ENCODE measurements around the gene KDM4C.
"Not testable (repeated sequence)": the region's sequence is repeated elsewhere in the genome, so short reads cannot be mapped to it uniquely, and the experiment has no call there.

KDM4C gene

GRCh38 chr9:6757132-6757455 is 679 bp upstream of the KDM4C start:
- peak overlapping the region; percentile 98 for H3K4me3 Mint-ChIP-seq
- H3K27me3 Mint-ChIP-seq: no peaks in the 10 kb centered on the region
- peak overlapping the region; percentile 99 for H3K27ac Mint-ChIP-seq
- H3K4me1 Mint-ChIP-seq (ENCODE audit: low read depth): peaks cover 23% of the 10 kb centered on the region
- H3K9me3 Mint-ChIP-seq (ENCODE audit: low read depth): no peaks in the 10 kb centered on the region
- no peaks in the 10 kb centered on the region for H3K36me3 Mint-ChIP-seq

GRCh38 chr9:6758248-6758497 is 400 bp downstream of the KDM4C start:
- Mint-ChIP-seq H3K4me3 (peak overlapping the region; percentile 98), H3K27me3 (no peaks in the 10 kb centered on the region), H3K9me3 (ENCODE audit: low read depth) (no peaks in the 10 kb centered on the region), H3K27ac (no peak overlapping the region), H3K4me1 (ENCODE audit: low read depth) (peaks cover 25% of the 10 kb centered on the region), H3K36me3 (peaks cover 2% of the 10 kb centered on the region)

- peak overlapping the region; percentile 98 for H3K4me3 Mint-ChIP-seq
- H3K4me1 Mint-ChIP-seq (ENCODE audit: low read depth): peaks cover 30% of the 10 kb centered on the region
- peaks cover 2% of the 10 kb centered on the region for H3K36me3 Mint-ChIP-seq
- H3K27ac Mint-ChIP-seq: peak overlapping the region; percentile 91
- no peaks in the 10 kb centered on the region for H3K27me3 Mint-ChIP-seq
- H3K9me3 Mint-ChIP-seq (ENCODE audit: low read depth): no peaks in the 10 kb centered on the region
Observed at GRCh38 chr9:6758498-6759184, 868 bp downstream of the KDM4C start.

GRCh38 chr9:6759185-6759977 is 1.6 kb downstream of the KDM4C start:
- Mint-ChIP-seq H3K9me3 (ENCODE audit: low read depth) (no peaks in the 10 kb centered on the region), H3K27me3 (no peaks in the 10 kb centered on the region), H3K27ac (peak overlapping the region; percentile 91), H3K36me3 (peaks cover 2% of the 10 kb centered on the region), H3K4me3 (peak overlapping the region; percentile 98), H3K4me1 (ENCODE audit: low read depth) (peaks cover 38% of the 10 kb centered on the region)

- Mint-ChIP-seq H3K9me3 (ENCODE audit: low read depth) (no peaks in the 10 kb centered on the region), H3K27me3 (no peaks in the 10 kb centered on the region), H3K4me1 (ENCODE audit: low read depth) (peaks cover 52% of the 10 kb centered on the region), H3K36me3 (peaks cover 2% of the 10 kb centered on the region), H3K4me3 (no peak overlapping the region), H3K27ac (no peak overlapping the region)
Observed at GRCh38 chr9:6761306-6761705, 3.5 kb downstream of the KDM4C start.

- Mint-ChIP-seq H3K36me3 (peaks cover 4% of the 10 kb centered on the region), H3K4me3 (peak overlapping the region; percentile 12), H3K27me3 (no peaks in the 10 kb centered on the region), H3K27ac (peak overlapping the region; percentile 36), H3K9me3 (ENCODE audit: low read depth) (no peaks in the 10 kb centered on the region), H3K4me1 (ENCODE audit: low read depth) (peaks cover 57% of the 10 kb centered on the region)
Observed at GRCh38 chr9:6763244-6763643, 5.5 kb downstream of the KDM4C start.

GRCh38 chr9:6764011-6764410 is 6.2 kb downstream of the KDM4C start:
- no peaks in the 10 kb centered on the region for H3K27me3 Mint-ChIP-seq
- H3K27ac Mint-ChIP-seq: no peak overlapping the region
- peaks cover 61% of the 10 kb centered on the region for H3K4me1 Mint-ChIP-seq (ENCODE audit: low read depth)
- H3K4me3 Mint-ChIP-seq: no peak overlapping the region
- peaks cover 4% of the 10 kb centered on the region for H3K36me3 Mint-ChIP-seq
- H3K9me3 Mint-ChIP-seq (ENCODE audit: low read depth): no peaks in the 10 kb centered on the region

GRCh38 chr9:6764523-6764922 is 6.8 kb downstream of the KDM4C start:
- H3K4me1 Mint-ChIP-seq (ENCODE audit: low read depth): peaks cover 63% of the 10 kb centered on the region
- peaks cover 4% of the 10 kb centered on the region for H3K36me3 Mint-ChIP-seq
- H3K4me3 Mint-ChIP-seq: no peak overlapping the region
- no peak overlapping the region for H3K27ac Mint-ChIP-seq
- no peaks in the 10 kb centered on the region for H3K9me3 Mint-ChIP-seq (ENCODE audit: low read depth)
- no peaks in the 10 kb centered on the region for H3K27me3 Mint-ChIP-seq

- no peaks in the 10 kb centered on the region for H3K27me3 Mint-ChIP-seq
Observed at GRCh38 chr9:6764950-6765349, 7.2 kb downstream of the KDM4C start.

GRCh38 chr9:6765396-6765795 is 7.6 kb downstream of the KDM4C start:
- Mint-ChIP-seq H3K27ac (no peak overlapping the region), H3K4me3 (peak overlapping the region; percentile 5), H3K4me1 (ENCODE audit: low read depth) (peaks cover 62% of the 10 kb centered on the region), H3K27me3 (no peaks in the 10 kb centered on the region), H3K9me3 (ENCODE audit: low read depth) (no peaks in the 10 kb centered on the region), H3K36me3 (peaks cover 4% of the 10 kb centered on the region)

More at GRCh38 chr9:6764950-6765349, 7.2 kb downstream of the KDM4C start:
- H3K27ac Mint-ChIP-seq: no peak overlapping the region
- peaks cover 62% of the 10 kb centered on the region for H3K4me1 Mint-ChIP-seq (ENCODE audit: low read depth)
- H3K9me3 Mint-ChIP-seq (ENCODE audit: low read depth): no peaks in the 10 kb centered on the region
- H3K4me3 Mint-ChIP-seq: peak overlapping the region; percentile 5
- H3K36me3 Mint-ChIP-seq: peaks cover 4% of the 10 kb centered on the region

- H3K4me3 Mint-ChIP-seq: no peak overlapping the region
- peaks cover 57% of the 10 kb centered on the region for H3K4me1 Mint-ChIP-seq (ENCODE audit: low read depth)
- peaks cover 4% of the 10 kb centered on the region for H3K36me3 Mint-ChIP-seq
- no peak overlapping the region for H3K27ac Mint-ChIP-seq
- no peaks in the 10 kb centered on the region for H3K27me3 Mint-ChIP-seq
- H3K9me3 Mint-ChIP-seq (ENCODE audit: low read depth): no peaks in the 10 kb centered on the region
Observed at GRCh38 chr9:6766606-6767005, 8.8 kb downstream of the KDM4C start.

GRCh38 chr9:6768587-6768986 is 10.8 kb downstream of the KDM4C start:
- H3K36me3 Mint-ChIP-seq; H3K27me3 Mint-ChIP-seq; H3K9me3 Mint-ChIP-seq (ENCODE audit: low read depth); H3K4me3 Mint-ChIP-seq: not testable (repeated sequence)
- H3K4me1 Mint-ChIP-seq (ENCODE audit: low read depth): peaks cover 49% of the 10 kb centered on the region
- peak overlapping the region; percentile 5 for H3K27ac Mint-ChIP-seq

GRCh38 chr9:6771722-6772121 is 13.9 kb downstream of the KDM4C start:
- peaks cover 3% of the 10 kb centered on the region for H3K36me3 Mint-ChIP-seq
- no peaks in the 10 kb centered on the region for H3K9me3 Mint-ChIP-seq (ENCODE audit: low read depth)
- H3K4me3 Mint-ChIP-seq: no peak overlapping the region
- peaks cover 40% of the 10 kb centered on the region for H3K4me1 Mint-ChIP-seq (ENCODE audit: low read depth)
- H3K27ac Mint-ChIP-seq: no peak overlapping the region
- no peaks in the 10 kb centered on the region for H3K27me3 Mint-ChIP-seq

- Mint-ChIP-seq H3K36me3 (peaks cover 3% of the 10 kb centered on the region), H3K4me3 (peak overlapping the region; percentile 30), H3K9me3 (ENCODE audit: low read depth) (no peaks in the 10 kb centered on the region), H3K27me3 (no peaks in the 10 kb centered on the region), H3K27ac (peak overlapping the region; percentile 7), H3K4me1 (ENCODE audit: low read depth) (peaks cover 59% of the 10 kb centered on the region)
Observed at GRCh38 chr9:6777213-6777902, 19.6 kb downstream of the KDM4C start.

GRCh38 chr9:6779417-6780241 is 21.9 kb downstream of the KDM4C start:
- peaks cover 3% of the 10 kb centered on the region for H3K36me3 Mint-ChIP-seq
- H3K27ac Mint-ChIP-seq: no peak overlapping the region
- H3K4me1 Mint-ChIP-seq (ENCODE audit: low read depth): peaks cover 80% of the 10 kb centered on the region
- no peaks in the 10 kb centered on the region for H3K27me3 Mint-ChIP-seq
- no peak overlapping the region for H3K4me3 Mint-ChIP-seq
- no peaks in the 10 kb centered on the region for H3K9me3 Mint-ChIP-seq (ENCODE audit: low read depth)

Data from activated naive CD8-positive, alpha-beta T cell (primary cell).